A549 treated with AZD2906 at 1 μM for 4 hours (cell line): ENCODE measurements around the gene BCKDHB. TPM values are rescaled to one million over a fixed set of nuclear protein-coding genes. Genes with fewer than 3 reads are reported as not detected.

Source experiments
- total RNA-seq: library from RNA; stranded (reverse); fragments of 200-300 nt; extraction: Qiagen RNA extraction; gene quantifications from 5 replicates; pipeline ENCODE4 v1.2.3, GENCODE V29; 2022

Gene BCKDHB
- total RNA-seq = 4.6 to 8.0 TPM (median 5.5 TPM) in 5 replicates

GRCh38 chr6:80106418-80107235 lies at the start of gene BCKDHB:
Gene BCKDHB (plus strand): TSS chr6:80106671. CDS start chr6:80106694, 23 bp downstream.

Other genes with a start within 250 kb of the BCKDHB start
- 1.4 to 1.7 TPM (median 1.6 TPM) in 5 replicates for gene ELOVL4, start 159.1 kb upstream of the BCKDHB start, total RNA-seq
- gene TTK, start 102.0 kb upstream of the BCKDHB start, total RNA-seq = 15.2 to 20.9 TPM (median 17.8 TPM) in 5 replicates